Lung (tissue), 12 donors: ENCODE data around the gene CBY1. TPM values are rescaled to one million over a fixed set of nuclear protein-coding genes. Genes with fewer than 3 reads are reported as not detected.

Experiments
- ATAC-seq: fragments of 200-7000 bp; cut with Tn5 transposase; one replicate; pipeline ENCODE4 v1.9.1; 2020; ENCODE audit warnings: moderate number of reproducible peaks; ENCODE audit not compliant: insufficient read depth, low FRiP score
- DNase-seq, 3 donors: peaks; one replicate each; pipeline ENCODE4 v3.0.0-alpha.2; 2013 to 2017
- H3K27ac ChIP-seq, 2 donors: one replicate each; pipeline ENCODE4 v1.5.1; 2013; ENCODE audit warnings: mild to moderate bottlenecking in 2 of 2, moderate library complexity in 2 of 2, control low read depth in 1 of 2, inconsistent platforms in 1 of 2, low read depth in 1 of 2, low read length in 1 of 2
- H3K27me3 ChIP-seq, 3 donors: one replicate each; pipeline ENCODE4 v1.5.1; 2013; ENCODE audit warnings: low read length in 2 of 3; ENCODE audit not compliant: control insufficient read depth in 3 of 3, insufficient read depth in 3 of 3
- H3K36me3 ChIP-seq, 4 donors: one replicate each; pipeline ENCODE4 v1.5.1; 2013; ENCODE audit warnings: low read length in 4 of 4, mild to moderate bottlenecking in 1 of 4, moderate library complexity in 1 of 4; ENCODE audit not compliant: control insufficient read depth in 4 of 4, insufficient read depth in 4 of 4
- H3K4me1 ChIP-seq, 5 donors: one replicate each; pipeline ENCODE4 v1.5.1; 2013; ENCODE audit warnings: low read length in 5 of 5, mild to moderate bottlenecking in 2 of 5, moderate library complexity in 1 of 5; ENCODE audit not compliant: control insufficient read depth in 5 of 5, insufficient read depth in 5 of 5
- H3K4me3 ChIP-seq: one replicate; pipeline ENCODE4 v1.5.1; 2013; ENCODE audit warnings: mild to moderate bottlenecking, control low read depth, moderate library complexity
- H3K9ac ChIP-seq, 2 donors: one replicate each; pipeline ENCODE4 v1.5.1; 2013; ENCODE audit warnings: low read length in 2 of 2, control low read depth in 1 of 2; ENCODE audit not compliant: insufficient read depth in 1 of 2
- H3K9me3 ChIP-seq, 4 donors: one replicate each; pipeline ENCODE4 v1.5.1; 2013; ENCODE audit warnings: low read length in 3 of 4, mild to moderate bottlenecking in 1 of 4, moderate library complexity in 1 of 4; ENCODE audit not compliant: control insufficient read depth in 4 of 4, insufficient read depth in 3 of 4
- WGBS, 2 donors: extraction: QIAGEN DNeasy Blood & Tissue Kit; methylation state at CpG; one replicate each; pipeline ENCODE4 v1.1.7; 2013; 5-methylcytosine and 5-hydroxymethylcytosine counted together
- polyA plus RNA-seq, 2 donors: library from polyadenylated mRNA; stranded (reverse); fragments of 200-250 nt; gene quantifications; one replicate each; pipeline ENCODE4 v1.2.1, GENCODE V29; 2013
- total RNA-seq, 2 donors: library from RNA; depleted of rRNA in 1 of 2; stranded (reverse); fragments of >200 nt in 1 of 2; gene quantifications; one replicate each; pipeline ENCODE4 v1.2.1, GENCODE V29; 2014 to 2021
- TF ChIP-seq, protein P1 (sequence below): IDR thresholded peaks from 2 replicates; pipeline ENCODE4 v1.5.1; 2012; ENCODE audit warnings: mild to moderate bottlenecking; ENCODE audit errors: control extremely low read depth, extremely low read depth
- donor health status: control.
- donor health status: control.
- donor health status: Bipolar disorder and iron deficiency.
- donor health status: healthy.
- donor health status: DM: yes; HTN: yes; CAD: no.

Gene CBY1
- total and polyA plus RNA-seq, 4 donors, result 24.8 to 49.0 (median 29.2) TPM

DNA sequence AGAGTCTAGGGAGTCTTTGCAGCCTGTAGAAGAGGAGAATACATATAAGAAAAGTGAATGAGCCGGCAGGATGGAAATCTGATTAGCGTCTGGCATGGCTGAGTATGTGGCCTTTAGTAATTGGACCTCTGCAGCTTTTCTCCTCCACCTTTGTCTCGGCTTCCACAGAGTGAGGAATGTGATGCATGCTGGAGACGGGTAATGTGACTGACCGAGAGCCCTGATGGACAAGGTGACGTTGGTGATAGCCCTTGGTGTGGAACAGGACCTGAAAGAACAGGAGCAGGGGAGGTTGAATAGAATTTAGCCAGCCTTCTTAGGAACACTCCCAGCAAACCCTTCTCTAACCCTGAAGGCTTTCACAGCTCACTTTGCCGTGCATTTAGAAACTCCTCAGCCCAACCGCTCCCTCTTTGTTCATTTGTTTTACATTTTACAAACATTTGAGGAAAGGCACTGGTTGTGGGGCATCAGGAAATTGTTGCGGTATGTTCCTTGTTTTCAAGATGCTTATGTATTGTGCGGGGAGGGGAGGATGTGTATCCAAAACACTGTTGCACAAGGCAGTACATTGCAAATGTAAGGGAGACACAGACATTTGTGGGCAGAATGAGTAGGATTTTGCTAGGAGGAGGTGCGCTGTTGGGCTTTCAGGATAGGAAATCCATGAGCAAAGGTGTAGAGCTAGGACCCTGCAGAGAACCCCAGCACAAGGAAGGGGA, 56.2 kb downstream of the CBY1 start:
- H3K4me1 ChIP-seq, result peaks cover 0 to 22% (median 8%) of the 10 kb centered on the region in 5 donors

GRCh38 chr22:38713921-38714320, 57.5 kb downstream of the CBY1 start:
- peaks cover 0 to 19% (median 3%) of the 10 kb centered on the region in 5 donors for H3K4me1 ChIP-seq
- no peak overlapping the region for H3K9ac ChIP-seq
- no peak for DNase-seq
- WGBS, 2 donors, result 86 to 92% methylated on average over 8 of the region's 8 CpGs
- H3K27ac ChIP-seq, result no peak overlapping the region
- H3K4me3 ChIP-seq, result no peak overlapping the region
- peaks cover 0 to 1% (median 0%) of the 10 kb centered on the region in 4 donors for H3K9me3 ChIP-seq
- TF ChIP-seq, protein P1, sequence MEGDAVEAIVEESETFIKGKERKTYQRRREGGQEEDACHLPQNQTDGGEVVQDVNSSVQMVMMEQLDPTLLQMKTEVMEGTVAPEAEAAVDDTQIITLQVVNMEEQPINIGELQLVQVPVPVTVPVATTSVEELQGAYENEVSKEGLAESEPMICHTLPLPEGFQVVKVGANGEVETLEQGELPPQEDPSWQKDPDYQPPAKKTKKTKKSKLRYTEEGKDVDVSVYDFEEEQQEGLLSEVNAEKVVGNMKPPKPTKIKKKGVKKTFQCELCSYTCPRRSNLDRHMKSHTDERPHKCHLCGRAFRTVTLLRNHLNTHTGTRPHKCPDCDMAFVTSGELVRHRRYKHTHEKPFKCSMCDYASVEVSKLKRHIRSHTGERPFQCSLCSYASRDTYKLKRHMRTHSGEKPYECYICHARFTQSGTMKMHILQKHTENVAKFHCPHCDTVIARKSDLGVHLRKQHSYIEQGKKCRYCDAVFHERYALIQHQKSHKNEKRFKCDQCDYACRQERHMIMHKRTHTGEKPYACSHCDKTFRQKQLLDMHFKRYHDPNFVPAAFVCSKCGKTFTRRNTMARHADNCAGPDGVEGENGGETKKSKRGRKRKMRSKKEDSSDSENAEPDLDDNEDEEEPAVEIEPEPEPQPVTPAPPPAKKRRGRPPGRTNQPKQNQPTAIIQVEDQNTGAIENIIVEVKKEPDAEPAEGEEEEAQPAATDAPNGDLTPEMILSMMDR, result no peak
- ATAC-seq, result no peak
- no peaks in the 10 kb centered on the region for H3K27me3 ChIP-seq
- peaks cover 9 to 25% (median 17%) of the 10 kb centered on the region in 4 donors for H3K36me3 ChIP-seq

More for the DNA sequence above, 56.2 kb downstream of the CBY1 start:
- DNase-seq, result no peak
- H3K27ac ChIP-seq, result no peak overlapping the region
- ATAC-seq, result no peak
- TF ChIP-seq, protein P1, result no peak
- WGBS, 2 donors, result 59 to 78% methylated on average over 11 of the region's 11 CpGs
- H3K4me3 ChIP-seq, result no peak overlapping the region
- peaks cover 0 to 1% (median 0%) of the 10 kb centered on the region in 4 donors for H3K9me3 ChIP-seq
- H3K27me3 ChIP-seq, result no peaks in the 10 kb centered on the region
- H3K9ac ChIP-seq, result no peak overlapping the region
- H3K36me3 ChIP-seq, result peaks cover 9 to 19% (median 16%) of the 10 kb centered on the region in 4 donors

DNA sequence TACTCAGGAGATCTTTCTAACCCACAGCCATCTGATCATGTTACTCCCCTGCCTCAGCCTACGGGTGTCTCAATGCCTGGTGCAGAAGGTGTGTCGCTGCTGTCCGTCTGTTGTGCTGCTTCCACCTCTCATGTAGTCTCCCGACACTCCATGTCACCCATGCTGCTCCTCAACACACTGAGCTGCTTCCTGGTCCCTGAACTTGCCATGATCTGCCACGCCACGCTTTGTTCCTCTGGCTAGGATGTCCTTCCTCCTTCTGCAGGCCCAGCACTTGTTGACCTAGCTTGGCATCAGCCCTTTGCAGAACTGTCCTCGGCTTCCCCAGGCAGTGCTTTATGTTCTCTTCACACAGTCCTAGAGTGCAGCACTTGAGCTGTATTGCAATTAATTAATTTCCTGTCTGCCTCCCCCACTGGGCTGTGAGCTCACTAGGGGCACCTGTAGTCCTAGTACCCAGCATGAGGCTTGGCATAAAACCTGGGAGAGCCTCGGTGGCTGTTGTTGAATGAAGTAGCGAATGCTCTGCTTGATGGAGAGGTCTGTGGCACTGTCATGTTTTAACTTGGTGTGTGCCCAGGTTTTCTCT, 58.8 kb downstream of the CBY1 start:
- 69 to 75% methylated on average over 9 of the region's 9 CpGs for WGBS, 2 donors
- H3K27ac ChIP-seq, result no peak overlapping the region
- ATAC-seq (no peak), DNase-seq (no peak)
- H3K9ac ChIP-seq, result no peak overlapping the region
- H3K9me3 ChIP-seq, result peaks cover 0 to 1% (median 0%) of the 10 kb centered on the region in 4 donors
- H3K4me3 ChIP-seq, result no peak overlapping the region
- H3K27me3 ChIP-seq, result no peaks in the 10 kb centered on the region
- TF ChIP-seq, protein P1, result no peak
- H3K36me3 ChIP-seq, result peaks cover 9 to 22% (median 17%) of the 10 kb centered on the region in 4 donors
- peaks cover 0 to 19% (median 3%) of the 10 kb centered on the region in 5 donors for H3K4me1 ChIP-seq
